ENCODE results near the gene SCUBE3. TPM values are rescaled to one million over a fixed set of nuclear protein-coding genes. Genes with fewer than 3 reads are reported as not detected.

SCUBE3 gene
- total RNA-seq, 1 donor from 2014 or later = 0.25 TPM

- peaks cover 8% of the 10 kb centered on the region for H3K4me1 Mint-ChIP-seq (ENCODE audit: low read depth, unreplicated experiment)
- H3K9me3 Mint-ChIP-seq (ENCODE audit: unreplicated experiment) = peaks cover 7% of the 10 kb centered on the region
These were observed 35.2 kb downstream of the SCUBE3 start for GRCh38 chr6:35248965-35249364.

DNA sequence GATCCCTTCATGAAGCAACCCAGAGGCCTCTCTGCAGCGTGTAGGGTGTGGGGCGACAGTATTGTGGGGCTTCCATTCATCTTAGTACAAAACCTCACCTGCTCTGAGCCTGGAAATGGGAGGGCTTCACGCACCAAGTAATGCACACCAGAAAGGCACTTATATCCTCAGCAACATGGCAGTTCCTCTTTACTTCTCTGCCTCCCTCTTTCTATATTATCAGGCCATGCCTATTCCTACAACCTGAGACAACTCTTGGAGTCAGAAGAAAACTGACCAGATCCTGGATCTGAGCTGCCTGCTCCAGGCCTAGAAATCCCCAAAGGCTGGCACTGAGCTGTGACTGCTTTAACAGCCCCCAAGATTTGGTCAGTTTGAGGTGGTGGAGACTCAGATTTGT lies 38.2 kb downstream of the SCUBE3 start:
- TF ChIP-seq, protein P1, sequence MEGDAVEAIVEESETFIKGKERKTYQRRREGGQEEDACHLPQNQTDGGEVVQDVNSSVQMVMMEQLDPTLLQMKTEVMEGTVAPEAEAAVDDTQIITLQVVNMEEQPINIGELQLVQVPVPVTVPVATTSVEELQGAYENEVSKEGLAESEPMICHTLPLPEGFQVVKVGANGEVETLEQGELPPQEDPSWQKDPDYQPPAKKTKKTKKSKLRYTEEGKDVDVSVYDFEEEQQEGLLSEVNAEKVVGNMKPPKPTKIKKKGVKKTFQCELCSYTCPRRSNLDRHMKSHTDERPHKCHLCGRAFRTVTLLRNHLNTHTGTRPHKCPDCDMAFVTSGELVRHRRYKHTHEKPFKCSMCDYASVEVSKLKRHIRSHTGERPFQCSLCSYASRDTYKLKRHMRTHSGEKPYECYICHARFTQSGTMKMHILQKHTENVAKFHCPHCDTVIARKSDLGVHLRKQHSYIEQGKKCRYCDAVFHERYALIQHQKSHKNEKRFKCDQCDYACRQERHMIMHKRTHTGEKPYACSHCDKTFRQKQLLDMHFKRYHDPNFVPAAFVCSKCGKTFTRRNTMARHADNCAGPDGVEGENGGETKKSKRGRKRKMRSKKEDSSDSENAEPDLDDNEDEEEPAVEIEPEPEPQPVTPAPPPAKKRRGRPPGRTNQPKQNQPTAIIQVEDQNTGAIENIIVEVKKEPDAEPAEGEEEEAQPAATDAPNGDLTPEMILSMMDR (IDR thresholded peaks at IDR 0.05; ENCODE audit: partially characterized antibody, unreplicated experiment) = no peak
- Mint-ChIP-seq H3K4me3 (ENCODE audit: unreplicated experiment) (no peak overlapping the region), H3K27ac (ENCODE audit: unreplicated experiment) (no peak overlapping the region), H3K36me3 (ENCODE audit: unreplicated experiment) (no peaks in the 10 kb centered on the region), H3K4me1 (ENCODE audit: low read depth, unreplicated experiment) (peaks cover 8% of the 10 kb centered on the region), H3K9me3 (ENCODE audit: unreplicated experiment) (peaks cover 2% of the 10 kb centered on the region), H3K27me3 (ENCODE audit: unreplicated experiment) (no peaks in the 10 kb centered on the region)
- no peak for DNase-seq

More at GRCh38 chr6:35248965-35249364, 35.2 kb downstream of the SCUBE3 start:
- Mint-ChIP-seq H3K36me3 (ENCODE audit: unreplicated experiment) (peaks cover 6% of the 10 kb centered on the region), H3K27ac (ENCODE audit: unreplicated experiment) (no peak overlapping the region), H3K4me3 (ENCODE audit: unreplicated experiment) (no peak overlapping the region), H3K27me3 (ENCODE audit: unreplicated experiment) (no peaks in the 10 kb centered on the region)
- no peak for DNase-seq
- TF ChIP-seq, protein P1 (IDR thresholded peaks at IDR 0.05; ENCODE audit: partially characterized antibody, unreplicated experiment) = no peak

- peaks cover 3% of the 10 kb centered on the region for H3K9me3 Mint-ChIP-seq (ENCODE audit: unreplicated experiment)
- no peak overlapping the region for H3K27ac Mint-ChIP-seq (ENCODE audit: unreplicated experiment)
- no peak overlapping the region for H3K4me3 Mint-ChIP-seq (ENCODE audit: unreplicated experiment)
These were observed 39.5 kb downstream of the SCUBE3 start for GRCh38 chr6:35253249-35253648.

DNA sequence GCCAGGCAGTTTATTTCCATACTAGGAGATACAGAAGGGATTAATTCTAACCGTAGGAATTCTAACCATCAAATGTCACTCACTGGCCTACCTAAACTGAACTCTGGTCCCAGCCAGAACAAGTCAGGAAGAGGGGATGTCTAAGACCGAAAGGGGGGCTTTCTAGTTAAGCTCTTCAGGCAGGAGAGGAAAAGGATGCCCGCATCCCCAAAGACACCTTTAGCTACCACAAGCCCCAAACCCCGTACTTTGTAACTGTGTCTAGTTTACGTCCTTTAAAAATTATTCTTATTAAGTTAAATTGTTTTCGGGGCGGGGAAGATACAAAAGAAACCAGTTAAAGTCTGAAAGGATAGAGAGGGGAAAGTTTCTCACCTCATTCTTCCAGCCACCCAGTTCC lies 44.6 kb downstream of the SCUBE3 start:
- Mint-ChIP-seq H3K9me3 (ENCODE audit: unreplicated experiment) (peaks cover 2% of the 10 kb centered on the region), H3K27ac (ENCODE audit: unreplicated experiment) (no peak overlapping the region), H3K36me3 (ENCODE audit: unreplicated experiment) (no peaks in the 10 kb centered on the region)

More at GRCh38 chr6:35253249-35253648, 39.5 kb downstream of the SCUBE3 start:
- H3K36me3 Mint-ChIP-seq (ENCODE audit: unreplicated experiment) = no peaks in the 10 kb centered on the region
- peaks cover 8% of the 10 kb centered on the region for H3K4me1 Mint-ChIP-seq (ENCODE audit: low read depth, unreplicated experiment)
- no peaks in the 10 kb centered on the region for H3K27me3 Mint-ChIP-seq (ENCODE audit: unreplicated experiment)
- TF ChIP-seq, protein P1 (IDR thresholded peaks at IDR 0.05; ENCODE audit: partially characterized antibody, unreplicated experiment) = no peak
- DNase-seq = no peak

DNA sequence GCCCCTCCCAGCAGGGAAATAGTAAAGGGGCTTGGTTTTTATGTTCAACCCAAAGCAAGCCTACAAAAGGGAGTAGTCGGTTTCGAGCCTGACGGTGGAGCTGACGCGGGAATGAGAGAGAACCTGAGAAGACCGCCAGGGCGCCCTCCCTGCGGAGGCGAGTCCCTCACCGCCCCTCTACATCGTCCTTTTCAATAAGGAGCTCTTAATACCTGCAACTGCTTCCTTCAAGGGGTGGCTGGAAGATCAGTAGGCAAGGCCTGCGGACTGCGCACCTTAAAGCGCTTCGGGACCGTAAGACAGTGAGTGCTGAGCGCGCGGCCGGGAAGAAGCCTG lies 45.1 kb downstream of the SCUBE3 start:
- TF ChIP-seq, protein P1 (IDR thresholded peaks at IDR 0.05; ENCODE audit: partially characterized antibody, unreplicated experiment) = no peak
- H3K4me1 Mint-ChIP-seq (ENCODE audit: low read depth, unreplicated experiment) = peaks cover 8% of the 10 kb centered on the region
- H3K4me3 Mint-ChIP-seq (ENCODE audit: unreplicated experiment) = peak overlapping the region; percentile 98
- peaks cover 2% of the 10 kb centered on the region for H3K9me3 Mint-ChIP-seq (ENCODE audit: unreplicated experiment)
- peaks cover 6% of the 10 kb centered on the region for H3K27me3 Mint-ChIP-seq (ENCODE audit: unreplicated experiment)
- no peak for DNase-seq
- no peaks in the 10 kb centered on the region for H3K36me3 Mint-ChIP-seq (ENCODE audit: unreplicated experiment)
- H3K27ac Mint-ChIP-seq (ENCODE audit: unreplicated experiment) = peak overlapping the region; percentile 98

More for the DNA sequence above, 44.6 kb downstream of the SCUBE3 start:
- DNase-seq = no peak
- Mint-ChIP-seq H3K4me3 (ENCODE audit: unreplicated experiment) (peak overlapping the region; percentile 98), H3K27me3 (ENCODE audit: unreplicated experiment) (peaks cover 6% of the 10 kb centered on the region), H3K4me1 (ENCODE audit: low read depth, unreplicated experiment) (peaks cover 8% of the 10 kb centered on the region)
- TF ChIP-seq, protein P1 (IDR thresholded peaks at IDR 0.05; ENCODE audit: partially characterized antibody, unreplicated experiment) = no peak
